Lung microvascular endothelial cell (primary cell): ENCODE results near the gene CUX1. TPM values are rescaled to one million over a fixed set of nuclear protein-coding genes. Genes with fewer than 3 reads are reported as not detected.
"Not testable (repeated sequence)": the region's sequence is repeated elsewhere in the genome, so short reads cannot be mapped to it uniquely, and the experiment has no call there.

Experiments used
- DNase-seq, 2 donors: peaks; one replicate each; pipeline versions ENCODE4 v3.0.0 to v3.0.0-alpha.2; 2010; ENCODE audit warnings: low read depth in 2 of 2
- total RNA-seq: library from RNA; depleted of rRNA; stranded (reverse); fragments of >200 nt; gene quantifications from 2 replicates; pipeline ENCODE4 v1.2.1, GENCODE V29; 2014

CUX1 gene
- total RNA-seq, 1 donor from 2014 or later: 22.8 TPM

DNA sequence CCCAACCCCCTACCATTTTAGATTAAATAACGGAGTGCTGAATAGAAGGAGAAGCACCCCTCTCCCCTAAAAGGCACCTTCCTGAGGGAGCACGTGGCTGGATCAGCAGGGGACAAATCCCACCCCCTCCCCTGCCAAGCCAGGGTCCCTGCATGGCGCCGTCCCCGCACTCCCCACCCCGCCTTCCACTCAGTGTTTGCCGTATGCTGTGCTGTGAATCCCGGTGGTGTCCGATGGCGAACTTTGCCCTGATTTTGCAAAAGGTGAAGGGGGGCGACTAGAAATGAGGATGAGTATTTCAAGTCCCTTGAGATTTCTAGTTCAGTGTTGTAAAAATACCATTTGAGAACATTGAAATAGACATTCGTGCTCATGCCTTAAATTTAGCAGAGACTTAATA is 385.8 kb downstream of the CUX1 start:
- DNase-seq: no peak

- no peak for DNase-seq
Measured at GRCh38 chr7:102204212-102204611, 386.8 kb downstream of the CUX1 start.

DNA sequence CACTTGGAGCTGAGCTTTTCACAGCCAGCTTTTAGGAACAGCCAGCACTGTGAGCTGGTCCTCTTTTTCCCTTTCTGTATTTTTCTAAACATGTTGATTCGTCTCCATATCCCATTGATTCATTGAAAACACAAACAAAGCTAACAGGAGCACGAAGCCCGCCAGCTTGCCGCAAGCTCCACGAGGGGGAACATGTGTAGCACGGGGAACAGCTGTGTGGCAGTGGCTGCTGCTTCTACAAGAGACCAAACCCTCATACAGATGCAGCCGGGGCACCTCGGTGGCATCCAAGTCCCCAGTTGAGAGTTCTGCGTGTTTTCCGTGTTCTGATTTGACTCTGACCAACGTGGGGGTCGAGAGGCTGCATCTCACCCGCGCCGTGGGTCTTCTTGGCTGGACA is 388.5 kb downstream of the CUX1 start:
- DNase-seq: no peak

GRCh38 chr7:102208826-102209225 is 391.4 kb downstream of the CUX1 start:
- peak in 1 of 2 donors; percentile 46 for DNase-seq

DNA sequence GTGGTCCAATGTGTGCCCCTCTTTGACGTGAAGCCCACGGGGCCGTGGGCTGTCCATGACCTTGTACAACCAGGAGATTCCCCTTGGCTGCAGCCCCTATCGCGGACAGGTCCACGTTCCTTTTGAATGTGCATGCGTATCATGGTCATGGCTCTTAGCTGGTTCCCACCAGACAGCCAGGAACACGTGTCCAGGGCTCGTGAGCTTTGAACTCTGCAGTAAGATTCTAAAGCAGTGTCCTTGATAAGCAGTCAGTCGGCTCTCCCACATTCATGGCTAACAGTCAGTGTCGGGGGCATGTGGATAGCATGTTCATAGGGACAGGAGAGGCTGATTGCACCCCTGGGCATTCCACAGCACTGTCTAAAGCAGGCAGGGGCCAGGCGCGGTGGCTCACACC is 393.4 kb downstream of the CUX1 start:
- DNase-seq: no peak

- no peak for DNase-seq
Measured at GRCh38 chr7:102211590-102212550, 394.4 kb downstream of the CUX1 start.

- no peak for DNase-seq
Measured at GRCh38 chr7:102214477-102215072, 397.1 kb downstream of the CUX1 start.

GRCh38 chr7:102215256-102215655 is 397.8 kb downstream of the CUX1 start:
- no peak for DNase-seq

DNA sequence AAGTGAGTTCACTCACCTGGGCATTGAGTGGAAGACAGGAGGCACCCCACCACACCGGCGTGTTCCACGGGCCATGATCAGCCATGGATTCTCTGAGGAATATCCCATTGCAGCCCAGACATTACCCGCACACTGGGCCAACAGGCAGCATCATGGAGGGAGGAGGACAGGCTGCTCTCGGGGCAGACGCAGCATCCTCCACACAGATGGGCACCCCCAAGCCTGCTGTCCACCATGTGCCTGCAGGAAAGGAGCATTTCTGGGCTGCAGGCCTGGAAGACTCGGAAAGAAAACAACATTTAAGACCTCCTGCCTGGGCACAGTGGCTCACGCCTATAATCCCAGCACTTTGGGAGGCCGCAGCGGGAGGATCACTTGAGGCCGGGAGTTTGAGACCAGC is 398.3 kb downstream of the CUX1 start:
- no peak for DNase-seq

DNA sequence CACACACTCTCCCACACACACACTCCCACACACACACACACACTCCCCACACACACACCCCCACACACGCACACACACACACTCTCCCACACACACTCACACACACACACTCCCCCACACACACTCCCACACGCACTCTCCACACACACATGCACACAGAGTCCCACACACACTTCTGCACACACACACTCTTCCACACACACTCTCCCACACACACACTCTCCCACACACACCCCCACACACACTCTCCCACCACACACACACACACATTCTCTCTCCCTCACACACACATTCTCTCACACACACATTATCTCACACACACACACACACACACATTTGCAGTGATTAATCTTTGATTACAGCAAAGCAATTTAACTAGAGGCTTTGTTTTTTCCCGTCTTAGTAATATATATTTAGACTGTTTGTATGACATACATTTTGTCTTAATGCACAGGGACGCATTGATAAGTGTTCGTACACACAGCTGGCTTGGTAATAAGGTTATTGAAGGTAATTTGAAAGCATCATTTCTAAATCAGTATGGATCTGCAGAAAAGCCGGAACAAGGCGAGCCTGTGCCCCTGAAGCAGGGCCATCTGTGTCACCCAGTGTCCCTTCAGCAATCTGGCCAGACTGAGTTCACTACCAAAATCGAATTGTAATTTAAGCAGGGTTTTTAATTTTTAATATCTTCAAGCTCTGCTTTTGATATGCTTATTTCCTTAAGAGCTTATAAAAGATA is 399.3 kb downstream of the CUX1 start:
- no peak for DNase-seq

GRCh38 chr7:102220229-102220850 is 402.9 kb downstream of the CUX1 start:
- DNase-seq: peak in 1 of 2 donors; percentile 16

DNA sequence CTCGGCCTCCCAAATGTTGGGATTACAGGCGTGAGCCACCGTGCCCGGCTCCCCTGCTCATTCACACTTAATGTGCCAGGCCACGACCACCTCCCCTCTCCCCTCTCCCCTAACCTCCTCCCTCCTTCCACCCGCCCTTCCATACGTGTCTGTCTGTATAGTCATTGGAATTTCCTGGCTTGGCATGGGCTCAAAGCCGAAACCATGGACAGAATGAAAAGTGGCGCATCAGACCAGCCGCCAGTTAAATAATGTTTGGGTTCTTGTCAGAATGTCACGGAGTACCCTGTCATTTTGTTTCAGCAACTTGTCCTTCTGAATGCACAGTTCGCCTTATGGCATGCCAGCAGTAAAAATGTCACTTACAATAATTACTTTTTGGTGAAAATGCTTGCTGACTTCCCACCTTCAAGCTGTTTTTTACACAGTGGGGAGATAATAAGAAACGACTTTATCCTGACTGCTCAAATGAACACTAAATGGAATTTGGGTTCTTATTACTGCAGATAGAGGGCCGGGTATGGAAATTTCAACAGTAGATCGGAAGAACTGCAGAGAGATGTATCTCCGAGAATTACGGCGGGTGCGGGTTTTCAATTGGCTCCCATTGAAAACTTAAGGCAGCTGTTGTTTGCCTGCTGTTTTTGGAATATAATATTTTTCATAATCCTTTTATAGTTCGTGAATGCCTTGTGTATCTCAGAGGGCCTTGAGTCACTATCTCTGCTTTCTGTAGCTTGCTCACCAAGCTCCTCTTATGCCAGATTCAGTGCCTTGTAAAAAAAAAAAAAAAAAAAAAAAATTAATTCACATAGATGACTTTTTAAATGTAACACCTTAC is 403.8 kb downstream of the CUX1 start:
- DNase-seq: peak; percentile 67 to 81

- DNase-seq: no peak
Measured at GRCh38 chr7:102221961-102222360, 404.5 kb downstream of the CUX1 start.

GRCh38 chr7:102222445-102222844 is 405.0 kb downstream of the CUX1 start:
- DNase-seq: no peak

DNA sequence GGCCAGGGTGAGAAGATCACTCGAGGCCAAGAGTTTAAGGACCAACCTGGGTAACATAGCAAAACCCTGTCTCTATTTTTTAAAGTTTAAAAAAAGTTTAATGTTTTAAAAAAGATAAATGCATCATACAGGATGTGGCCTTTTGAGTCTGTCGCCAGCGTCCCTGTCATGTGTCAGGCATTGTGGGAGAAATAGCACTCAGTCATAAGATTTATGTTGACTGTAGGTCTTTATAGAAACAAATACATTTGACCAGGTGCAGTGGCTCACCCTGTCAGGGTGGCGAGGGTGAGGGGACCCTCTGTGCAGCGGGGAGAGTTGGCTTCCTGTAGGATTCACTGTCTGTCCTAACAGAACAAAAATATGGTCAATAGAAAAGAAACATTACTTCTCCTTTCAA is 405.8 kb downstream of the CUX1 start:
- DNase-seq: peak in 1 of 2 donors; percentile 72

DNA sequence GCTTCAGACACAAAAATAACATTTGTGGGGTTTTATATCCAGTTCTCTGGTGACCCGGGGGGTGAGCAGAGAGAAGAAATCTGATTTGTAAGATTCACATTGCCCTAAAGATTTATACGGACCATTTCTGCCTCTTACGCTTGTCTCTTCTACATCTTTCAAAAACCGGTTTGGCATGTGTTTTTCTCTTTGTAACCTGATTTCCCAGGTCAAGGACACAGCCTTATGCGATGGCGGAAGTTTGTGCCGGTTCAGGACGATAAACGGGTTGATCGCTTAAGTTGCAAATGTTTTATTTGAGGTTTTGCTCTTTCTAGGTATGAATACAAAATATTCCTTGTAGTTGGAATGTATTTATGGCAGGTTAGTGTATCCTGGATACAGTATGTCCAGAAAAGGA is 407.6 kb downstream of the CUX1 start:
- no peak for DNase-seq

DNA sequence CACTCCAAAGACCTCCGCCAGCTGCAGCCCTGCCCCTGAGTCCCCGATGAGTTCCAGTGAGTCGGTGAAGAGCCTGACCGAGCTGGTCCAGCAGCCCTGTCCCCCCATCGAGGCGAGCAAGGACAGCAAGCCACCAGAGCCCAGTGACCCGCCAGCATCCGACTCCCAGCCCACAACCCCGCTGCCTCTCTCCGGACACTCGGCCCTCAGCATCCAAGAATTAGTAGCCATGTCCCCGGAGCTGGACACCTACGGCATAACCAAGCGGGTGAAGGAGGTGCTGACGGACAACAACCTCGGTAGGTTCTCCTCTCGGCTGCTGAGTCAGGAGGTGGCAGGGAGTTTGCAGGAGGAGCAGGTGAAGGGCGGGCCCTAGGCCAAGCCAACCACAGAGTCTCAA is 409.9 kb downstream of the CUX1 start:
- DNase-seq: no peak

DNA sequence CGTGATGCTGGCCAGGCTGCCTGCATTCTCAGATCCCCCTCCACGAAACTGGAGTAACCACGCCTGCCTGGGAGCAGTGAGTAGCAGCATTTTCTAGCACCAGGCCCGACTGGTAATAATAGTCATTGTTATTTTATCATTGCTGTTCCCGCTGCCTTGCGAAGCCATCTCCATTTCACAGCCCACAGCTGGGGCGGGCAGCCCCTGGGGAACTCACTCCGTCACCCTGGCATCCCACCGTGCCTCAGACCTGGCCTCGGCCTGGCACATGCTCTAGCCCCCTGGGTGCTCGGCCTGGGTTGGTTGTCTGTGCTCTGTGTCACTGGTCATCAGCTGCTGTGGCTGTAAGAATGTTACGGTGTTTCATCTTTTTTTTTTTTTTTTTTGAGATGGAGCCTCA is 411.5 kb downstream of the CUX1 start:
- DNase-seq: no peak

DNA sequence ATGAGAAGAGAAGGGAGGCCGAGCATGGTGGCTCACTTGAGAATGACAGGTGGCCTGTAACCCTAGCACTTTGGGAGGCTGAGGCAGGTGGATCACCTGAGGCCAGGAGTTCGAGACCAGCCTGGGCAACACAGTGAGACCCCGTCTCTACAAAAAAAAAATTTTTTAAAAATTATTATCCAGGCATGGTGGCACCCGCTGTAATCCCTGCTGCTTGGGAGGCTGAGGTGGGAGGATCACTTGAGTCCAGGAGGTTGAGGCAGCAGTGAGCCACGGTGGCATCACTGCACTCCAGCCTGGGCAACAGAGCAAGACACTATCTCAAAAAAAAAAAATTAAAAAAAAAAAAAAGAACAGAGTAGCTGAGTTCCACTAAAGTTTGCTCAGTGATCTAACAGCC is 412.7 kb downstream of the CUX1 start:
- DNase-seq: not testable (repeated sequence)

- peak in 1 of 2 donors; percentile 48 for DNase-seq
Measured at GRCh38 chr7:102230593-102230992, 413.2 kb downstream of the CUX1 start.
